Measurements from ENCODE around the gene BBX. TPM values are rescaled to one million over a fixed set of nuclear protein-coding genes. Genes with fewer than 3 reads are reported as not detected.

The BBX gene
- total RNA-seq, 6 donors from 2014 or later = 35.0 to 65.0 (median 42.8) TPM

DNA sequence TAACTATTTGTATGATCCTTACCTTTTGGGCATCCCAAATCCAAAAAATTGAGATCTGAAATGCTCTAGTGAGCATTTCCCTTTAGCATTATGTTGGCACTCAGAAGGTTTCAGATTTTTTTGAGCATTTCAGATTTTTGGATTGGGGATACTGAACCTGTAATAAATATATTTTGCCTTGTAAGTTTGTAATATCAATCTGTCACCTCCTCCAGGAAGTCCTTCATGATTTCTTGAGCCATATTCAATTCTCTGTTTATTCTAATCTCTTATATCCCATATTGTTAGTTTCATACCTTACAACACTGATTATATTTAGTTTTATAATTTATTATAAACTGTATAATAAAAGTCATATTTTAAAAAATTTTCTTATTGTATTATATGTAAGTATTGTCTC lies 215.2 kb downstream of the BBX start:
- Histone ChIP-seq H3K4me1 (no peaks in the 10 kb centered on the region), H3K36me3 (peaks cover 0 to 3% (median 0%) of the 10 kb centered on the region in 4 donors), H3K27ac (no peak overlapping the region), H3K27me3 (no peaks in the 10 kb centered on the region), H3K4me3 (no peak overlapping the region), H3K9me3 (no peaks in the 10 kb centered on the region)
- ATAC-seq (ENCODE audit: low FRiP score in 2 of 2) (no peak), DNase-seq (no peak)
- TF ChIP-seq, protein P1, sequence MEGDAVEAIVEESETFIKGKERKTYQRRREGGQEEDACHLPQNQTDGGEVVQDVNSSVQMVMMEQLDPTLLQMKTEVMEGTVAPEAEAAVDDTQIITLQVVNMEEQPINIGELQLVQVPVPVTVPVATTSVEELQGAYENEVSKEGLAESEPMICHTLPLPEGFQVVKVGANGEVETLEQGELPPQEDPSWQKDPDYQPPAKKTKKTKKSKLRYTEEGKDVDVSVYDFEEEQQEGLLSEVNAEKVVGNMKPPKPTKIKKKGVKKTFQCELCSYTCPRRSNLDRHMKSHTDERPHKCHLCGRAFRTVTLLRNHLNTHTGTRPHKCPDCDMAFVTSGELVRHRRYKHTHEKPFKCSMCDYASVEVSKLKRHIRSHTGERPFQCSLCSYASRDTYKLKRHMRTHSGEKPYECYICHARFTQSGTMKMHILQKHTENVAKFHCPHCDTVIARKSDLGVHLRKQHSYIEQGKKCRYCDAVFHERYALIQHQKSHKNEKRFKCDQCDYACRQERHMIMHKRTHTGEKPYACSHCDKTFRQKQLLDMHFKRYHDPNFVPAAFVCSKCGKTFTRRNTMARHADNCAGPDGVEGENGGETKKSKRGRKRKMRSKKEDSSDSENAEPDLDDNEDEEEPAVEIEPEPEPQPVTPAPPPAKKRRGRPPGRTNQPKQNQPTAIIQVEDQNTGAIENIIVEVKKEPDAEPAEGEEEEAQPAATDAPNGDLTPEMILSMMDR (IDR thresholded peaks at IDR 0.05) = no peak
- TF ChIP-seq EP300 (IDR thresholded peaks at IDR 0.05) (no peak), POLR2A (IDR thresholded peaks at IDR 0.05) (no peak), POLR2AphosphoS5 (IDR thresholded peaks at IDR 0.05) (no peak)

DNA sequence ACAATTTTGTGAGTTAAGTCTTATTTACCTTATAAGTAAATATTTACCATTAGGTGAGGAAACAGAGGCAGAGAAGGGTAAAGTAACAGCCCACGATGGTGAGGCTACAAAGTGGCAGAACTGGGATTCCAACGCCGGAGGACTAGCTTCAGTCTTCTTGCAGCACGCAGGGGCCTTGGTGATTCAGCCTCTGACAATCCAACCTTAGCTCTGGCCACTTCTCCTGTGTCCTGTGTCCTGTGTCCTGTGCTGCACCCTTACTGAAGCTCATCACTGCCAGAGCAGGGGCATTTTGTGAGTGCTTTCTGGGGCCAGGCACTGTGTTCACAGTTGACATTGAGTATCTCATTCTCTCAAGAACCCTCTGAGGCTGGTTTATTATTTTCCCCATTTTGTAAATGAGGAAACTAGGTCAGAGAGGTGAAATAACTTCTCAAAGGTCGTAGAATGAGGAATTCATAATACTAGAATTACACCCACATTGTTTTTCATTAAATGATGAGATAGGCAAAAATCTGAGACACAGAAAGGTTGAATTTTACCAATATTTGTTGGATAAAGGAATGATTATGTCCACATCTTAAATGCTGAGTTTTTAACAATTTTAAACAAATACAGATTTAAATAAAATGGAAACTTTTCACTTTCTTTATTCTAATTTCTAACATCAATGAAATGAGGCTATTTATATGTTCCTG lies 215.9 kb downstream of the BBX start:
- Histone ChIP-seq H3K4me1 (no peaks in the 10 kb centered on the region), H3K4me3 (no peak overlapping the region), H3K27me3 (no peaks in the 10 kb centered on the region), H3K27ac (no peak overlapping the region), H3K9me3 (no peaks in the 10 kb centered on the region), H3K36me3 (peaks cover 0 to 3% (median 0%) of the 10 kb centered on the region in 4 donors)
- WGBS, 2 donors = 81 to 82% methylated on average over 5 of the region's 5 CpGs
- no peak for DNase-seq
- no peak for ATAC-seq (ENCODE audit: low FRiP score in 2 of 2)
- TF ChIP-seq, protein P1 (IDR thresholded peaks at IDR 0.05) = no peak
- no peak for TF ChIP-seq POLR2AphosphoS5 (IDR thresholded peaks at IDR 0.05)
- TF ChIP-seq POLR2A (IDR thresholded peaks at IDR 0.05) = no peak
- TF ChIP-seq EP300 (IDR thresholded peaks at IDR 0.05) = no peak

- Histone ChIP-seq H3K36me3 (peaks cover 0 to 2% (median 0%) of the 10 kb centered on the region in 4 donors), H3K9me3 (no peaks in the 10 kb centered on the region), H3K4me3 (no peak overlapping the region), H3K4me1 (no peaks in the 10 kb centered on the region), H3K27me3 (no peaks in the 10 kb centered on the region), H3K27ac (no peak overlapping the region)
- TF ChIP-seq EP300 (IDR thresholded peaks at IDR 0.05) = no peak
- no peak for TF ChIP-seq POLR2A (IDR thresholded peaks at IDR 0.05)
- TF ChIP-seq POLR2AphosphoS5 (IDR thresholded peaks at IDR 0.05) = no peak
- TF ChIP-seq, protein P1 (IDR thresholded peaks at IDR 0.05) = no peak
- DNase-seq = no peak
- ATAC-seq (ENCODE audit: low FRiP score in 2 of 2) = no peak
- WGBS, 2 donors = 55 to 65% methylated on average over 3 of the region's 3 CpGs
These were observed 216.5 kb downstream of the BBX start for GRCh38 chr3:107739227-107739626.

- TF ChIP-seq EP300 (IDR thresholded peaks at IDR 0.05) = no peak
- TF ChIP-seq, protein P1 (IDR thresholded peaks at IDR 0.05) = peak in 5 of 6 experiments; percentile 17 to 57 (median 30)
- Histone ChIP-seq H3K4me3 (no peak overlapping the region), H3K27me3 (no peaks in the 10 kb centered on the region), H3K36me3 (no peaks in the 10 kb centered on the region), H3K4me1 (no peaks in the 10 kb centered on the region), H3K27ac (no peak overlapping the region), H3K9me3 (no peaks in the 10 kb centered on the region)
- ATAC-seq (ENCODE audit: low FRiP score in 2 of 2) (no peak), DNase-seq (no peak)
- WGBS, 2 donors = 63 to 65% methylated on average over 6 of the region's 6 CpGs
These were observed 218.5 kb downstream of the BBX start for GRCh38 chr3:107740992-107741896.

All from upper lobe of left lung (tissue), 6 donors.